ENCODE data around the gene CRB1.

Gene CRB1

DNA sequence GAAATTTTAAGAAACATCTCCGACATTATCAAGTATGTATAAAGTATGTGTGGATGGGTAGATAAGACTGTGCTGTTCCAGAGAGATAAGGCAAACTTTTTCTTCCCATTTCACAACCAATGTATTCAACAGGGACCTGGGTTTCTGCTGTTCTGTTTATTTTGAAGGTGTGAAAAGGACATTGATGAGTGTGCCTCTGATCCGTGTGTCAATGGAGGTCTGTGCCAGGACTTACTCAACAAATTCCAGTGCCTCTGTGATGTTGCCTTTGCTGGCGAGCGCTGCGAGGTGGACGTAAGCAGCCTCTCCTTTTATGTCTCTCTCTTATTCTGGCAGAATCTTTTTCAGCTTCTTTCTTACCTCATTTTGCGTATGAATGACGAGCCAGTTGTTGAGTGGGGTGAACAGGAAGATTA lies 174.0 kb downstream of the CRB1 start (continued):
- TF ChIP-seq, protein P1, sequence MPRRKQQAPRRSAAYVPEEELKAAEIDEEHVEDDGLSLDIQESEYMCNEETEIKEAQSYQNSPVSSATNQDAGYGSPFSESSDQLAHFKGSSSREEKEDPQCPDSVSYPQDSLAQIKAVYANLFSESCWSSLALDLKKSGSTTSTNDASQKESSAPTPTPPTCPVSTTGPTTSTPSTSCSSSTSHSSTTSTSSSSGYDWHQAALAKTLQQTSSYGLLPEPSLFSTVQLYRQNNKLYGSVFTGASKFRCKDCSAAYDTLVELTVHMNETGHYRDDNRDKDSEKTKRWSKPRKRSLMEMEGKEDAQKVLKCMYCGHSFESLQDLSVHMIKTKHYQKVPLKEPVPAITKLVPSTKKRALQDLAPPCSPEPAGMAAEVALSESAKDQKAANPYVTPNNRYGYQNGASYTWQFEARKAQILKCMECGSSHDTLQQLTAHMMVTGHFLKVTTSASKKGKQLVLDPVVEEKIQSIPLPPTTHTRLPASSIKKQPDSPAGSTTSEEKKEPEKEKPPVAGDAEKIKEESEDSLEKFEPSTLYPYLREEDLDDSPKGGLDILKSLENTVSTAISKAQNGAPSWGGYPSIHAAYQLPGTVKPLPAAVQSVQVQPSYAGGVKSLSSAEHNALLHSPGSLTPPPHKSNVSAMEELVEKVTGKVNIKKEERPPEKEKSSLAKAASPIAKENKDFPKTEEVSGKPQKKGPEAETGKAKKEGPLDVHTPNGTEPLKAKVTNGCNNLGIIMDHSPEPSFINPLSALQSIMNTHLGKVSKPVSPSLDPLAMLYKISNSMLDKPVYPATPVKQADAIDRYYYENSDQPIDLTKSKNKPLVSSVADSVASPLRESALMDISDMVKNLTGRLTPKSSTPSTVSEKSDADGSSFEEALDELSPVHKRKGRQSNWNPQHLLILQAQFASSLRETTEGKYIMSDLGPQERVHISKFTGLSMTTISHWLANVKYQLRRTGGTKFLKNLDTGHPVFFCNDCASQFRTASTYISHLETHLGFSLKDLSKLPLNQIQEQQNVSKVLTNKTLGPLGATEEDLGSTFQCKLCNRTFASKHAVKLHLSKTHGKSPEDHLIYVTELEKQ (tag by site-specific recombination; IDR thresholded peaks at IDR 0.05; ENCODE audit: borderline replicate concordance): no peak
- no peak for TF ChIP-seq TCF7L2 (IDR thresholded peaks at IDR 0.05; ENCODE audit: borderline replicate concordance, low read depth, low read length)
- no peak for TF ChIP-seq ZNF529 (tag by site-specific recombination; IDR thresholded peaks at IDR 0.05; ENCODE audit: insufficient replicate concordance)
- no peak for TF ChIP-seq MEIS1 (CRISPR knock-in tag; IDR thresholded peaks at IDR 0.05; ENCODE audit: borderline replicate concordance)
- TF ChIP-seq ZNF501 (tag by site-specific recombination; IDR thresholded peaks at IDR 0.05): no peak
- no peak for TF ChIP-seq ZNF274 (IDR thresholded peaks at IDR 0.05; ENCODE audit: low read length)
- TF ChIP-seq ZNF274 (tag by site-specific recombination; IDR thresholded peaks at IDR 0.05; ENCODE audit: borderline replicate concordance): no peak

- H3K4me1 ChIP-seq (ENCODE audit: control insufficient read depth, insufficient read depth, low read length): no peaks in the 10 kb centered on the region
- no peak overlapping the region for H3K27ac ChIP-seq (ENCODE audit: extremely low read depth, low read depth, low read length)
- ChIA-PET POLR2A (no interaction called here), CTCF (no interaction called here)
- H3K4me3 ChIP-seq (ENCODE audit: low read depth, low read length): no peak overlapping the region
- no peaks in the 10 kb centered on the region for H3K9me3 ChIP-seq (ENCODE audit: control insufficient read depth, insufficient read depth, low read depth, low read length)
- TF ChIP-seq ZIC2 (tag by site-specific recombination; IDR thresholded peaks at IDR 0.05) (no peak), ZNF266 (tag by site-specific recombination; IDR thresholded peaks at IDR 0.05; ENCODE audit: low read depth) (no peak), PRDM10 (tag by site-specific recombination; IDR thresholded peaks at IDR 0.05) (no peak), ZSCAN18 (tag by site-specific recombination; IDR thresholded peaks at IDR 0.05) (no peak), ZNF560 (tag by site-specific recombination; IDR thresholded peaks at IDR 0.05; ENCODE audit: borderline replicate concordance) (no peak), ZNF510 (tag by site-specific recombination; IDR thresholded peaks at IDR 0.05; ENCODE audit: insufficient replicate concordance) (no peak), KLF17 (tag by site-specific recombination; IDR thresholded peaks at IDR 0.05) (no peak), ZNF23 (tag by site-specific recombination; IDR thresholded peaks at IDR 0.05; ENCODE audit: borderline replicate concordance) (no peak), ZNF707 (tag by site-specific recombination; IDR thresholded peaks at IDR 0.05) (no peak), ZNF416 (tag by site-specific recombination; IDR thresholded peaks at IDR 0.05) (no peak)
- TF ChIP-seq, protein P2, sequence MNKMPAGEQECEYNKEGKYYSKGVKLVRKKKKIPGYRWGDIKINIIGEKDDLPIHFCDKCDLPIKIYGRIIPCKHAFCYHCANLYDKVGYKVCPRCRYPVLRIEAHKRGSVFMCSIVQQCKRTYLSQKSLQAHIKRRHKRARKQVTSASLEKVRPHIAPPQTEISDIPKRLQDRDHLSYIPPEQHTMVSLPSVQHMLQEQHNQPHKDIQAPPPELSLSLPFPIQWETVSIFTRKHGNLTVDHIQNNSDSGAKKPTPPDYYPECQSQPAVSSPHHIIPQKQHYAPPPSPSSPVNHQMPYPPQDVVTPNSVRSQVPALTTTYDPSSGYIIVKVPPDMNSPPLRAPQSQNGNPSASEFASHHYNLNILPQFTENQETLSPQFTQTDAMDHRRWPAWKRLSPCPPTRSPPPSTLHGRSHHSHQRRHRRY (tag by site-specific recombination; IDR thresholded peaks at IDR 0.05): no peak
- no peaks in the 10 kb centered on the region for H3K36me3 ChIP-seq (ENCODE audit: control insufficient read depth in 2 of 2, insufficient read depth in 1 of 2, low read length in 2 of 2)
Observed at GRCh38 chr1:197444755-197445154, 176.7 kb downstream of the CRB1 start.
